HG03064 (cell line): ENCODE data around the gene COA5.

ENCODE experiments used
- ATAC-seq: cut with Tn5 transposase; IDR thresholded peaks from one replicate; pipeline ENCODE4 v1.9.1; 2021; ENCODE audit warnings: low read depth; ENCODE audit not compliant: unreplicated experiment

COA5 gene

GRCh38 chr2:98573426-98573825, 34.9 kb downstream of the COA5 start:
- no peak for ATAC-seq

- ATAC-seq = no peak
Observed at GRCh38 chr2:98572676-98573075, 35.6 kb downstream of the COA5 start.

GRCh38 chr2:98572211-98572610, 36.1 kb downstream of the COA5 start:
- ATAC-seq = no peak

- ATAC-seq = no peak
Observed at GRCh38 chr2:98571796-98572195, 36.5 kb downstream of the COA5 start.

- ATAC-seq = no peak
Observed at GRCh38 chr2:98571121-98571701, 37.1 kb downstream of the COA5 start.

GRCh38 chr2:98570356-98570755, 38.0 kb downstream of the COA5 start:
- no peak for ATAC-seq

GRCh38 chr2:98569915-98570314, 38.4 kb downstream of the COA5 start:
- no peak for ATAC-seq

- ATAC-seq = no peak
Observed at GRCh38 chr2:98569197-98569793, 39.0 kb downstream of the COA5 start.

- no peak for ATAC-seq
Observed at GRCh38 chr2:98568161-98568956, 40.0 kb downstream of the COA5 start.

GRCh38 chr2:98565941-98566340, 42.4 kb downstream of the COA5 start:
- no peak for ATAC-seq

GRCh38 chr2:98565286-98565860, 42.9 kb downstream of the COA5 start:
- ATAC-seq = no peak

GRCh38 chr2:98564541-98565132, 43.7 kb downstream of the COA5 start:
- no peak for ATAC-seq

- no peak for ATAC-seq
Observed at GRCh38 chr2:98563394-98563793, 44.9 kb downstream of the COA5 start.

- no peak for ATAC-seq
Observed at GRCh38 chr2:98561902-98562695, 46.2 kb downstream of the COA5 start.

- ATAC-seq = no peak
Observed at GRCh38 chr2:98561018-98561417, 47.3 kb downstream of the COA5 start.

GRCh38 chr2:98560256-98560771, 48.0 kb downstream of the COA5 start:
- no peak for ATAC-seq

- no peak for ATAC-seq
Observed at GRCh38 chr2:98559581-98559980, 48.7 kb downstream of the COA5 start.

GRCh38 chr2:98558852-98559530, 49.3 kb downstream of the COA5 start:
- no peak for ATAC-seq

- no peak for ATAC-seq
Observed at GRCh38 chr2:98556344-98557033, 51.8 kb downstream of the COA5 start.
